HG03558 (cell line): ENCODE measurements around the gene MPHOSPH8.
"Not testable (repeated sequence)": the region's sequence is repeated elsewhere in the genome, so short reads cannot be mapped to it uniquely, and the experiment has no call there.

Experiments used
- ATAC-seq: cut with Tn5 transposase; IDR thresholded peaks from one replicate; pipeline ENCODE4 v1.9.1; 2021; ENCODE audit warnings: moderate number of reproducible peaks; ENCODE audit not compliant: unreplicated experiment; ENCODE audit errors: extremely low read depth

Gene MPHOSPH8

GRCh38 chr13:19622193-19622592, 11.3 kb upstream of the MPHOSPH8 start:
- ATAC-seq: no peak

- ATAC-seq: no peak
These were observed 9.2 kb upstream of the MPHOSPH8 start for GRCh38 chr13:19624265-19624664.

DNA sequence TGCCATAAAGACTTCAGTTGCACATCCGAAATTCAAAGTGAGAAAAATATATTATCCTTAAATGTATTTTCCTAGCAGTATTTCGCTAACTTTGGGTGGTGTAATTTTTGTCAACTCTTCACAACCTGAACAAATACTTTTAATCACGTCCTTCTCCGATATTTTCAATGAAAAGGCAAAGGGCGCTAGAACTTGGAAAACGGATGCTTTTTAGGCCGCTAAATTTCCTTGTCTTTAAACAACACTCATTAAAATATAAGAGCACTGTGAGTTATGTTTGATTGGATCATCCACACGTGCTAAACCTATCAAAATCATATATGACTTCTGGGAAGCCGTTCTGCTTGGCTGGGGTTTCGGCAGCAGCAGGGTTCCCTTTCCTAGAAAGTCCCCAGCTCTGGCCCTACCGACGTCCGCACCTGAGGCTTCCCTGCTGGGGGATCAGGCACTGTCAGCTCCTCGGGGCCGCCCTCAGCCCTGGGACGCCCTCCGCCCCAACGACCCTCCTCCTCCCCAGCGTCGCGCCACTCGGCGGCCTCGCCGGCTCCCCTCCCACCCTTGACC, 462 bp upstream of the MPHOSPH8 start:
- ATAC-seq: no peak

DNA sequence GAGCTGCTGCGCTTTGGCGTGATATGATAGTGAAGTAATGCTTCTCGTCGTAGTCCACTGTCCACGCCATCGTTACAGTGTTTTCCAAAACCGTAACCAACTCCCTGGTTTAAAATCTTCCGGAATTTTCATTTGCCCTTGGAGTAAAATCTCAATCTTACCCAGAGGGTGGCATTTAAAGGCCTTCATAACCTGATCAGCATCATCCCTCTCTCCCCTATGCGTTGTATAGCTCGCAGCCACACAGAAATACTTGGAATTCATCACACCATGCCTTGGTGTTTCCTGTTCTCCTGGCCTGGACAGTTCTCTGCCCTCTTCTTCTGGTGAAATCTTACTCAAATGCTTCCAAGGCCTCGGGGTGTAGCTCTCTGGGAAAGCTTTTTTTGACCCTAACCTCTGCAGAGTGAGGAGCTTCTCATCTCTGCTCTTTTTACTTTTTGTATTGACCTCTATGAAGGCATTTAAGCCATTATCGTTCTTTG, 839 bp downstream of the MPHOSPH8 start:
- ATAC-seq: no peak

GRCh38 chr13:19635926-19636325, 2.5 kb downstream of the MPHOSPH8 start:
- ATAC-seq: not testable (repeated sequence)

DNA sequence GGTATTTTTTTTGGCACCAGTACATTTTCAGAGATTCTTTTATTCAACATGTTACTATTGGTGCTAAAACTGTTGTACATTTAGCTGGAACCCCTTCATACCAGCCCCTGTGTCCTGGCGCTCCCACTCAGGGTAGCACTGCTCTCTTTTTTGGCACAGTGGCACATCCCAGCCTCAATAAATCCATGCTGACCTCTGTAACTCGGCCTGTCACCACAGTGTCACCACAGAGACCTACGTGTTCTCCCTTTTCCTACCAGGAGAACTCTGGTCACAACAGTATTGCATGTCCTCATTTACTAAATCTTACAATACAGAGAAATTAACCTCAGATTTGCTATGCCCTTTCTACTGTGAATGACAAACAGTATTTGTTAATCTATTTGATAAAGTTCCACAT, 10.2 kb downstream of the MPHOSPH8 start:
- ATAC-seq: no peak

DNA sequence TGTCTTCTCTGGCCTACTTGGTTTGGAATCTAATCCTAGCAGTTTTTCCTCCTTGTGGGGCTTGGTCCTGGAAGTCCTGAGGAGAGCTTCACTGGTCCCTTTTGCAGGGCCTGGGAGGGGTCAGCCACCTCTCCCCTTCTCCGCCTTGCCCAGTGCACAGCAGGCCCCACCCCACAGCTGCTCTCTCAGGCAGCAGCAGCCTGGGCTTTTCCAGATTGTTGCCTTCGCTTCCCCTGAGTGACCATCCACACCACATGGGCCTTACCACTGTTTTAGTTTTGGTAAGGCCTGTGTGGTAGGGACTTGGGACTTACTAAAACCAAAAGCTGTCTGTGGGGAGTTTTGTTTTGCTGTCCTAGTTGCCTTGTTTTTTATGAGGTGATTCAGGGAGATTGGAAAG, 11.5 kb downstream of the MPHOSPH8 start:
- no peak for ATAC-seq

- ATAC-seq: no peak
These were observed 12.6 kb downstream of the MPHOSPH8 start for GRCh38 chr13:19646063-19646462.

GRCh38 chr13:19650742-19651141, 17.3 kb downstream of the MPHOSPH8 start:
- ATAC-seq: no peak

- ATAC-seq: no peak
These were observed 24.6 kb downstream of the MPHOSPH8 start for GRCh38 chr13:19657872-19658591.

DNA sequence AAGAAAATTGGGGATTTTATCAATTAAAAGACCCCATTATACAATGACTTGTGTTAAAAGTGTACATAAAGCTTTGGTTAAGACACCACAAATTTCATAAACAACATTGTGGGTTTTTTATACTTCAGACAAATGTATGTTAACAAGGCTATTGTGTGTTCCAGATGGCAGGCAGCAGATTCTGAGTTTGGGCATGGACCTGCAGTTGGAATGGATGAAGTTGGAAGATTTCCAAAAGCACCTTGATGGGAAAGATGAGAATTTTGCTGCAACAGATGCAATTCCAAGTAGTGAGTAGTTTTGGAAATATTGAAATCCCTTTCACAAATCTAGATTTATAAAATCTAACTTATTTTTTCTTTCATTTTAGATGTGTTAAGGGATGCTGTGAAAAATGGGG, 25.4 kb downstream of the MPHOSPH8 start:
- ATAC-seq: no peak

- ATAC-seq: no peak
These were observed 27.7 kb downstream of the MPHOSPH8 start for GRCh38 chr13:19661126-19661525.

DNA sequence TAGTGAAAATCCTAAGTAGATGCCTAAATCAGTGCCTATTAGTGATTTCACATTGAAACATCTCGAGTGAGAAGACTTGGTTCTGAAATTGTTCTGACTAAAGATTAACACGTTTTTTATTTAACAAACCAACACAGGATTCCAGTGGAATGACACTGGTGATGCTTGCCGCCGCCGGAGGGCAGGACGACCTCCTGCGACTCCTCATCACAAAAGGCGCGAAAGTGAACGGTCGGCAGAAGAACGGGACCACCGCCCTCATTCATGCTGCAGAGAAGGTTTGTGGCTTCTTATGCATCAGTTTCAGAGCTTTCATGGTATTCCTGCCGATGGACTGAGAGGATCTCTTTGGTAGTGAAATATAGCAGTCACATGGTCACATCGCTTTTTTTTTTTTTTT, 28.1 kb downstream of the MPHOSPH8 start:
- no peak for ATAC-seq

DNA sequence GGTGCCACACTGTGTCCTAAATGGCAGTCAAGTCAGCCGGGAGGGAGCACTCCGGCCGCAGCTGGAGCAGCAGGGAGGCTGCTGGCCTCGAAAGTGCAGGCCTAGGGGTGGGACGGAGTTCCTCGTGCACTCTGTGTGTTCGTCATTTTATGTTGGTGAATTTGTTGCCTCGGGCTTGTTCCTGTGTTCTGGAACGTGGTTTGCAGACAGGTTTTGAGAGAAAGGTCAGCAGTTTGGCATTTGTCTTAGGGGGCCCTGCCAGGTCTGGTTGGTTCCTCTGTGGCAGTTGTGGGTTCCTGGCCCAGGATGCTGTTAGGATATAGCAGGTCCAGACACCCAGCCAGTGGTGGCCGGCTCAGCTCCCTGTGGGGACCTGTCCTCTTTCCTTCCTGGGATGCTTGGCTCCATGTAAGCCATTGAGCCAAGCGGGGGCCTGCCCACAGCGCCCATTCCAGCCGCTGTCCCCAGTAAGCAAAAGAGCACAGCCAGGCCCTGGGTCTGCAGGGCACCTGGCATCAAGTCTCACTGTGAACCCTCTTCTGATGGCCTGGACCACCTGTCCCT, 30.0 kb downstream of the MPHOSPH8 start:
- ATAC-seq: no peak

GRCh38 chr13:19664481-19665230, 31.2 kb downstream of the MPHOSPH8 start:
- no peak for ATAC-seq

DNA sequence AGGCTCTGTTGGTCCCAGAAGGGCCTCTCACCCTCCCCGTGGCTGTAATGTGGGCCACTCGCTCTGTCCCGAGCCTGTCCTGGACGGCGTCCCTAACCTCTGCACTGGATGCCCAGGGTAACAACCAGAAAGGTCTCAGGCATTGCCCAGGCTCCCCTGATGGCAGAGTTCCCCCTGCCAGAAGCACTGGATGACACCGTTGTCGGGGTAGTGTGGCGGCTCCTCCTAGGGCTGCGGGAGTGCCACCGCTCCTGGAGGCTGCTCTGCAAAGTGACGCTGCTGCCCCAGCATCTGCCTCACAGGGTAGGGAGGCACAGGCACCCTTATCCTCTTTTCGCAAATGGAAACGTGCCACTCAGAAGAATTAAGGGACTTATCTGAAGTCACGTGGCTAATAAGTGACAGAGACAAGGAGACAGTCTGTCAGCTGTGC, 32.0 kb downstream of the MPHOSPH8 start:
- no peak for ATAC-seq

- no peak for ATAC-seq
These were observed 35.3 kb downstream of the MPHOSPH8 start for GRCh38 chr13:19668778-19669177.

GRCh38 chr13:19670147-19670546, 36.7 kb downstream of the MPHOSPH8 start:
- ATAC-seq: no peak

DNA sequence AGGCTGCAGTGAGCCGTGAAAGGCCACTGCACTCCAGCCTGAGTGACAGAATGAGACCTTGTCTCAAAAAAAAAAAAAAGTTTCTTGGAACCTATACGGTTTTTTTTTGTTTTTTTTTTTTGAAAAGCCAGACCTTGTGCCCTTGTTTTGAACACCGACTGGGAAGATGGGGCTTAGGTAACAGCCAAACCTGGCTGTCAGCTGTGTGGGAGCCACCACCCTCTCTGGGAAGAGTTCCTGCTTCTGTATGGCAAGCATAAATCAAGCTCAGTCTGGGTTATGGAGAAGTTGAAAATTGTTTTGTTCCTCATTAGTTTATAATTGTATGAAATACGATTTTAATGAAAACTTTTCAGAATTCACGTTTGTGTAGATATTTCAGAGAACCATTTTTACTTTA, 39.5 kb downstream of the MPHOSPH8 start:
- no peak for ATAC-seq

- ATAC-seq: no peak
These were observed 40.3 kb downstream of the MPHOSPH8 start for GRCh38 chr13:19673473-19674430.
